Stomach (tissue), 9 donors: ENCODE data around the gene E4F1. TPM values are rescaled to one million over a fixed set of nuclear protein-coding genes. Genes with fewer than 3 reads are reported as not detected.

Experiments
- DNase-seq, 2 donors: peaks; one replicate each; pipeline versions ENCODE4 v3.0.0 to v3.0.0-alpha.2; 2013 to 2019
- H3K27ac ChIP-seq, 5 donors: fragments of 200-600 bp in 4 of 5; sonication (generic) in 4 of 5; one replicate each; pipeline ENCODE4 v1.5.1; 2013 to 2019; ENCODE audit warnings: mild to moderate bottlenecking in 1 of 5, moderate library complexity in 1 of 5
- H3K27me3 ChIP-seq, 3 donors: fragments of 200-600 bp; sonication (generic); one replicate each; pipeline ENCODE4 v1.5.1; 2017 to 2019; ENCODE audit warnings: mixed run types in 1 of 3
- H3K36me3 ChIP-seq, 4 donors: fragments of 200-600 bp; sonication (generic); 1 replicate in 3 of 4; 2 replicates in 1 of 4; pipeline ENCODE4 v1.5.1; 2016 to 2019
- H3K4me1 ChIP-seq, 4 donors: fragments of 200-600 bp; sonication (generic); one replicate each; pipeline ENCODE4 v1.5.1; 2016 to 2019
- H3K4me3 ChIP-seq, 4 donors: fragments of 200-600 bp; sonication (generic) in 3 of 4; one replicate each; pipeline ENCODE4 v1.5.1; 2016 to 2019; ENCODE audit warnings: mild to moderate bottlenecking in 1 of 4
- H3K9me3 ChIP-seq, 4 donors: fragments of 200-600 bp; sonication (generic); one replicate each; pipeline ENCODE4 v1.5.1; 2016 to 2019
- CTCF ChIP-seq, 7 experiments: fragments of 450-650 bp in 4 of 7; fragments of 200-600 bp in 3 of 7; sonication (generic) in 3 of 7; IDR thresholded peaks; one replicate each; pipeline ENCODE4 v1.5.1; 2016 to 2019; ENCODE audit warnings: antibody characterized with exemption in 7 of 7, control low read depth in 2 of 7, mild to moderate bottlenecking in 1 of 7
- EP300 ChIP-seq: sonication (generic); formaldehyde crosslinking; IDR thresholded peaks from one replicate; pipeline ENCODE4 v1.6.1; 2017; ENCODE audit warnings: antibody characterized with exemption
- POLR2A ChIP-seq, 4 donors: fragments of 450-650 bp; IDR thresholded peaks; one replicate each; pipeline ENCODE4 v1.6.1; 2016; ENCODE audit warnings: antibody characterized with exemption in 4 of 4, control low read depth in 2 of 4, mild to moderate bottlenecking in 1 of 4, moderate library complexity in 1 of 4
- POLR2AphosphoS5 ChIP-seq, 3 donors: sonication (generic); formaldehyde crosslinking; IDR thresholded peaks; one replicate each; pipeline ENCODE4 v1.6.1; 2016; ENCODE audit warnings: antibody characterized with exemption in 3 of 3
- WGBS, 5 donors: extraction: QIAGEN DNeasy Blood & Tissue Kit in 3 of 5; methylation state at CpG; one replicate each; pipeline versions ENCODE4 v1.1.5 to v1.1.7; 2013 to 2018; 5-methylcytosine and 5-hydroxymethylcytosine counted together
- intact Hi-C: fragments of 100-400 bp; cut with DNase I; formaldehyde crosslinking; loops from one replicate; pipeline ENCODE4 v1.15.1; 2023; ENCODE audit warnings: low total_unique reads
- polyA plus RNA-seq, 3 donors: library from polyadenylated mRNA; stranded (reverse); fragments of 200-250 nt; gene quantifications; one replicate each; pipeline ENCODE4 v1.2.3, GENCODE V29; 2013
- total RNA-seq, 5 donors: library from RNA; depleted of rRNA; stranded (reverse); fragments of >200 nt; gene quantifications; one replicate each; pipeline versions ENCODE4 v1.1.0 to v1.2.3, GENCODE V29; 2014 to 2016
- donor health status: healthy with polysubstance abuse.
- donor health status: Bipolar disorder and iron deficiency.
- donor health status: healthy.

The E4F1 gene
- total and polyA plus RNA-seq, 8 donors = 12.7 to 114 (median 35.6) TPM

GRCh38 chr16:2175454-2175853 is 47.9 kb upstream of the E4F1 start:
- intact Hi-C loops = no loop called here
- Histone ChIP-seq H3K4me3 (no peak overlapping the region), H3K27ac (no peak overlapping the region), H3K9me3 (no peaks in the 10 kb centered on the region), H3K4me1 (peaks cover 0 to 13% (median 5%) of the 10 kb centered on the region in 4 donors), H3K36me3 (peaks cover 67 to 79% (median 78%) of the 10 kb centered on the region in 4 donors), H3K27me3 (peaks cover 0 to 13% (median 0%) of the 10 kb centered on the region in 3 donors)
- TF ChIP-seq EP300 (no peak), CTCF (IDR thresholded peaks at IDR 0.05) (no peak), POLR2AphosphoS5 (IDR thresholded peaks at IDR 0.05) (no peak), POLR2A (IDR thresholded peaks at IDR 0.05) (no peak)
- 91 to 97% (median 93%) methylated on average over 5 to 10 of the region's 10 CpGs for WGBS, 5 donors
- DNase-seq = no peak

- TF ChIP-seq POLR2AphosphoS5 (IDR thresholded peaks at IDR 0.05) (no peak), EP300 (no peak), POLR2A (IDR thresholded peaks at IDR 0.05) (no peak), CTCF (IDR thresholded peaks at IDR 0.05) (no peak)
- Histone ChIP-seq H3K4me3 (no peak overlapping the region), H3K36me3 (peaks cover 61 to 73% (median 72%) of the 10 kb centered on the region in 4 donors), H3K4me1 (peaks cover 0 to 13% (median 5%) of the 10 kb centered on the region in 4 donors), H3K9me3 (no peaks in the 10 kb centered on the region), H3K27ac (no peak overlapping the region), H3K27me3 (peaks cover 0 to 13% (median 0%) of the 10 kb centered on the region in 3 donors)
- DNase-seq = no peak
- WGBS, 5 donors = 87 to 96% (median 95%) methylated on average over 17 to 23 of the region's 23 CpGs
- intact Hi-C loops = no loop called here
These were observed 47.3 kb upstream of the E4F1 start for GRCh38 chr16:2176047-2176446.

- peaks cover 57 to 62% (median 61%) of the 10 kb centered on the region in 4 donors for H3K36me3 ChIP-seq
- no peak overlapping the region for H3K27ac ChIP-seq
- 88 to 94% (median 91%) methylated on average over 18 of the region's 18 CpGs for WGBS, 5 donors
- H3K4me3 ChIP-seq = no peak overlapping the region
- H3K27me3 ChIP-seq = peaks cover 0 to 13% (median 0%) of the 10 kb centered on the region in 3 donors
- no peaks in the 10 kb centered on the region for H3K9me3 ChIP-seq
- no peak for DNase-seq
- intact Hi-C loops = no loop called here
- no peak for TF ChIP-seq POLR2A (IDR thresholded peaks at IDR 0.05)
- no peak for TF ChIP-seq EP300
- no peak for TF ChIP-seq POLR2AphosphoS5 (IDR thresholded peaks at IDR 0.05)
- no peak for TF ChIP-seq CTCF (IDR thresholded peaks at IDR 0.05)
- peaks cover 0 to 13% (median 5%) of the 10 kb centered on the region in 4 donors for H3K4me1 ChIP-seq
These were observed 46.3 kb upstream of the E4F1 start for GRCh38 chr16:2177101-2177500.

GRCh38 chr16:2177561-2177960 is 45.8 kb upstream of the E4F1 start:
- H3K4me3 ChIP-seq = no peak overlapping the region
- H3K9me3 ChIP-seq = no peaks in the 10 kb centered on the region
- 91 to 96% (median 95%) methylated on average over 19 to 20 of the region's 20 CpGs for WGBS, 5 donors
- peaks cover 53 to 58% (median 57%) of the 10 kb centered on the region in 4 donors for H3K36me3 ChIP-seq
- peaks cover 0 to 13% (median 0%) of the 10 kb centered on the region in 3 donors for H3K27me3 ChIP-seq
- peaks cover 0 to 13% (median 5%) of the 10 kb centered on the region in 4 donors for H3K4me1 ChIP-seq
- TF ChIP-seq POLR2A (IDR thresholded peaks at IDR 0.05) = no peak
- no peak for TF ChIP-seq POLR2AphosphoS5 (IDR thresholded peaks at IDR 0.05)
- no peak for TF ChIP-seq CTCF (IDR thresholded peaks at IDR 0.05)
- no peak for TF ChIP-seq EP300
- no peak overlapping the region for H3K27ac ChIP-seq
- DNase-seq = no peak
- intact Hi-C loops = no loop called here
